Fibroblast of pulmonary artery (primary cell): ENCODE measurements around the gene ARHGAP15.

Experiments used
- DNase-seq: peaks from one replicate; pipeline ENCODE4 v3.0.0-alpha.2; 2010; ENCODE audit warnings: low read depth
- H3K4me3 ChIP-seq: replicated peaks from 2 replicates; pipeline ENCODE4 v1.5.1; 2011; ENCODE audit warnings: low read depth, mild to moderate bottlenecking, control low read depth, low read length, moderate library complexity
- CTCF ChIP-seq: IDR thresholded peaks from 2 replicates; pipeline ENCODE4 v1.5.1; 2011; ENCODE audit warnings: mild to moderate bottlenecking, control low read depth, low read length, inconsistent platforms; ENCODE audit errors: missing control alignments

Gene ARHGAP15

GRCh38 chr2:143397884-143398614 is 268.8 kb downstream of the ARHGAP15 start:
- TF ChIP-seq CTCF: no peak
- no peak overlapping the region for H3K4me3 ChIP-seq
- peak; percentile 41 for DNase-seq

- no peak overlapping the region for H3K4me3 ChIP-seq
Observed at GRCh38 chr2:143398781-143399180, 269.6 kb downstream of the ARHGAP15 start.

GRCh38 chr2:143399631-143400069 is 270.4 kb downstream of the ARHGAP15 start:
- TF ChIP-seq CTCF: no peak
- no peak overlapping the region for H3K4me3 ChIP-seq
- DNase-seq: no peak

More at GRCh38 chr2:143398781-143399180, 269.6 kb downstream of the ARHGAP15 start:
- DNase-seq: no peak
- TF ChIP-seq CTCF: no peak

GRCh38 chr2:143401861-143402260 is 272.6 kb downstream of the ARHGAP15 start:
- no peak for DNase-seq
- H3K4me3 ChIP-seq: no peak overlapping the region
- TF ChIP-seq CTCF: no peak

- no peak for DNase-seq
- H3K4me3 ChIP-seq: no peak overlapping the region
- TF ChIP-seq CTCF: no peak
Observed at GRCh38 chr2:143402451-143402850, 273.2 kb downstream of the ARHGAP15 start.

- H3K4me3 ChIP-seq: no peak overlapping the region
- no peak for DNase-seq
- no peak for TF ChIP-seq CTCF
Observed at GRCh38 chr2:143410082-143410897, 281.1 kb downstream of the ARHGAP15 start.

GRCh38 chr2:143415571-143415970 is 286.4 kb downstream of the ARHGAP15 start:
- no peak for TF ChIP-seq CTCF
- no peak overlapping the region for H3K4me3 ChIP-seq

More at GRCh38 chr2:143415571-143415970, 286.4 kb downstream of the ARHGAP15 start:
- no peak for DNase-seq
